Right renal cortex interstitium (tissue), 3 donors: ENCODE data around the gene ATP10A. TPM values are rescaled to one million over a fixed set of nuclear protein-coding genes. Genes with fewer than 3 reads are reported as not detected.

ENCODE experiments used
- DNase-seq, 3 donors: peaks; one replicate each; pipeline ENCODE4 v3.0.0-alpha.2; 2013; ENCODE audit warnings: low read depth in 3 of 3, low spot score in 2 of 3
- polyA plus RNA-seq, 3 donors: library from polyadenylated mRNA; unstranded; fragments of 120-200 nt; gene quantifications; one replicate each; pipeline ENCODE4 v1.2.1, GENCODE V29; 2013; ENCODE audit not compliant: insufficient read length in 3 of 3

The ATP10A gene
- polyA plus RNA-seq, 3 donors = 2.3 to 4.5 (median 2.9) TPM

- no peak for DNase-seq
These were observed 119.4 kb downstream of the ATP10A start for GRCh38 chr15:25743548-25744275.

DNA sequence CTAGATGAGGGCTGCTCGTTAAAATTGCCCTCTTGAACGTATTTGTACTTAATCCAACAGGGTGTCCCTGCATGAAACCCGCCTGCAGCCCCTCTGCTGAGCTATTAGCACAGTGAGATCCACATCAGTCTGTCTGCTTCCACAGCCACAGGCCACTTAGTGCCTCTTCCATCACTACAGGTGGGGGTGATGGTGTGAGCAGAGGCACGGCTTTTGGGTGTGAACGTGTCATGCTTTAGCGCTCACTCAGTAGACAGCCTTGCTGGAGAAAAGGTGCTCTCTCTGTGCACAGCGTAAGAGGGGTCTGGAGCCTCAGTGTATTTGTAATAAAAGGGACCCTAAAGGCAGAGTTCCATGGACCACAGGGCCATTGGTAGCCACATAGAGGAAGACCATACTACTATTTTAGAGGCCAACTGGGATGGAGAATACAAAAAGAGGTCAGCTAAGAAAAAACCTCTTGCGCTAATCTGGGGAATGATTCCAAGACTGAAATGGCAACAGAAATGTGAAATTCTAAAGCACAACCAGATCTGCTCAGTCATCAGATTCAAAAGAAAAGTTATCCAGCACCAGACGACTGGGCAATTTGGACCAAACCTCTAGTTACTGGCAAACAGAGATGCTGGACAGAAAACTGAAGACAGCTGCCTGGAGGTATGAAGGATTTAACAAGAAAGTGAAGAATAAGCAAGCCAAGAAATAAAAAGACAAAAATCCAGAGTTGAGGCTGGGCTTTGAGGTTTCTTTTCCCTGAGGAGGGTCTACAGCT lies 120.2 kb downstream of the ATP10A start:
- no peak for DNase-seq

GRCh38 chr15:25742041-25742730 lies 120.9 kb downstream of the ATP10A start:
- DNase-seq = no peak

- DNase-seq = no peak
These were observed 121.9 kb downstream of the ATP10A start for GRCh38 chr15:25741256-25741580.

GRCh38 chr15:25740383-25741255 lies 122.5 kb downstream of the ATP10A start:
- no peak for DNase-seq

DNA sequence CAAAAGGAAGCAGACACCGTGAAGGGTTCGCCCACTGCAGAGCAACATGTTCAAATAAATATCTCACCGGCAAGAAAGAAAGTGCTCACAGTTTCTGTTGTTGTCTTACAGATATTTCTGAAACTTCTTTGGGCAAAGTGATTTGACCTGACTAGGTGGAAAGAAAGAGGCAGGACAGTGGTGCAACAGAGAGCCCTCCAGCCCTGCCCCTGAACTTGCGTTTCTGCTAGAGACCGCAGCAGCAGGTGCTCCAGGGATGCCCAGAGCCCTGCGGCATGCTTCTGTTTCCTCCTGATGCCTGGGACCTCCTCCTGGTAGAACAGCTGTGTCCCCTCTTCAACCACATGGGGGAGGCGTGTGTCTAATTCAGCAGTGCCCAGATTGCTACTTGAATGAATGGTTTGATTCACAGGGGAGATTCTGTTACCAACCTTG lies 123.4 kb downstream of the ATP10A start:
- peak in 2 of 3 donors; percentile 13 to 23 for DNase-seq

- no peak for DNase-seq
These were observed 124.8 kb downstream of the ATP10A start for GRCh38 chr15:25738171-25738965.

- no peak for DNase-seq
These were observed 125.9 kb downstream of the ATP10A start for GRCh38 chr15:25737218-25737643.

GRCh38 chr15:25736461-25736860 lies 126.7 kb downstream of the ATP10A start:
- DNase-seq = no peak

DNA sequence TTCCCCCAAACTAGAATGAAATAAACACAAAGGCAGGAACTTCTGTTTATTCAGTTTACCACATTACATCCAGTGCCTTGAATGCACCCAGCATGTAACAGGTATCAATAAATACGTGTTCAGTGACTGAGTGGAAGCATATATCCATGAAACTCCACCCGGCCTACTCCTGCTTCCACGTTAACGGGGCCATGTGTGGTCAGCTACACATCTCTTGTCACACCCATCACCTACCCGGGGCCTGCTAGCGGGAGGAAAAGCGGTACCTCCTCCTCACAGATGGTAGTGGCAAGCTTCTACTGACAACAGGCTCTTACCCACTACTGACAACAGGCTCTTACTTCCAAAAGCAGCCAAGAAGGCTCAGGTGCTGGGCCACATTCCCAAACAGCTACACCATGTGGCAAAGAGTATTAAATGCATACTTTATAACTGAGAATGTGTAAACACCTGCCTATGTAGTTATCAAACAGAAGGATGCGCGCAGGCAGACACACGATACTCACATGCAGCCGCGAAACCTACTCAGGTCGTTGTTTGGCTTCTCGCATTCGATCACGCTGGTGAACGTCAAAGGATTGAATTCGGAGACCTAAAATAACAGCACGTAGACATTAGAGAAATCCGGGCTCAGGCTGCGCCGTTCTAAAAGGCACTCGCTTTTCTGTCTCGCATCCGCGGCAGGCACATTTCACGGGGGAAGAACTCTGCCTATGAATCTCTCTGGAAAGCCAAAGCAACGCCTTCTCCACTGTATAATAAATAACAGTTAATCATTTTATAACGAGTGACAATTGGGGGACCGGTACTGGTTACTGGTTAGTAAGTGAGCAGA lies 127.4 kb downstream of the ATP10A start:
- no peak for DNase-seq

DNA sequence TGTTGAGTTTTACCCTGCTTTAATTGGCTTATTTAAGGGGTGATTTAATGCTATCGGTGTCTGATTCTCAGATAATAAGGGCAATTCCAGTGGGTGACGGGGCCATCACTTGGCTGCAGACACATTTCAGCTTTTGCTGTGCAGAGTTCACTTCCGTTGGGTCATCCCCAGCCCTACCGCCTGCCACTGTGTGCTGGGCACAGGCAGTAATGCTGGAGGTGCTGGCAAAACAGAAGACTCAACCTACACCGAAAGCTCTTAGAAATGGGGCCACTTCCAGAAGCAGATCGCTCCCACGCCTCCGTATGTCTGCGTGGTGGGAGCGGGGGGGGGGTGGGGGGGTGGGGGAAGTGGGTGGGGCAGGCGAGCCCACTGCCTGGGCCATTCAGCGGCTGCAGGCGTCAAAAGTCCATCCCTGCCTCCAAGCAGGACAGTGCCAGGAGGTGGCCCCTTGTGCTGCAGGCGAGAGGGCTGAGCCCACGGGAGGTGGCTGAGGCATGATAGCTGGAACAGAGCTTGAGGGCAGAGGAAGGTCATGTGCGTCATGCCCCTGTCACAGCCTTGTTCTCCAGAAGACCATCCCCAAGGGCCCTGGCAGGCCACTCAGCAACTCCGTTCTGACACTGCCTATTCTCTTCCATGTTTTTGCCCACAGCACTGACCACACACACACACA lies 128.3 kb downstream of the ATP10A start:
- DNase-seq = no peak

DNA sequence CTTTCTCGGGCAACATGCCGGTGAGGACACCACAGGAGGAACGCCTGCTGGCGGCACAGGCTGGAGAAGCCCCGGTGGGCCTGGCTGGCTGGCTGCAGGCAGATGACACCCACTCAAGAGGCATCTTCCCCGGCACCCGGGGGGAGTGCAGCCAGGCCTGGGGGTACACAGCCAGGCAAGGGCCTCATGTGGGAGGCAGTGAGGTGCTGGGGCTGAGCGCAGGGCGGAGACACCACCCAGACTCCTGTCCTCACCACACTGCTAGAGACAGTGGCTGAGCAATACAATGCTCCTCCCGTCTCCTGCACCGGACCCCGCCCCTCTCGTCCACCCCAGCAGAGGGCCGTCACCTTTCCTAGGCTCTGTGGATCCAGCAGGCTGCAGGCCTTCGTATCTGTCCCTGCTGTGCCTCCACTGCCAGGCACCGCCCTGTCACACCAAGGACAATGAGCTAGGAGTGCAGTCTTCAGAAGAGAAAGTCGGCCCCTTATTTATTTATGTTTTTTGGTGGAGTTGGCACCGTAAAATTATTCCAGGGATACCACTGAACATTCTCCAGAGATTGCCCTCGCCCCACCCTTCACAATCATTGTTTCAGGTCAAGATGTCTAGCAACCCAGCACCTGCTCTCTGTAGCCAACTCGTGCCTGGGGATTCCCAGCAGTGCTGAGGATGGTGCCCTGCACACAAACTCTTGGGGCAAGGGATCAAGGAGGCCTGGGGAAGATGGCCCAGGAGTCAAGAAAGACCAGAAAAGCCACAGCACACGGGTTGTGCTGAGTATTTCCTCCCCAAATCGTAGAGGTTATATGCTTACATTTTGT lies 129.1 kb downstream of the ATP10A start:
- no peak for DNase-seq

DNA sequence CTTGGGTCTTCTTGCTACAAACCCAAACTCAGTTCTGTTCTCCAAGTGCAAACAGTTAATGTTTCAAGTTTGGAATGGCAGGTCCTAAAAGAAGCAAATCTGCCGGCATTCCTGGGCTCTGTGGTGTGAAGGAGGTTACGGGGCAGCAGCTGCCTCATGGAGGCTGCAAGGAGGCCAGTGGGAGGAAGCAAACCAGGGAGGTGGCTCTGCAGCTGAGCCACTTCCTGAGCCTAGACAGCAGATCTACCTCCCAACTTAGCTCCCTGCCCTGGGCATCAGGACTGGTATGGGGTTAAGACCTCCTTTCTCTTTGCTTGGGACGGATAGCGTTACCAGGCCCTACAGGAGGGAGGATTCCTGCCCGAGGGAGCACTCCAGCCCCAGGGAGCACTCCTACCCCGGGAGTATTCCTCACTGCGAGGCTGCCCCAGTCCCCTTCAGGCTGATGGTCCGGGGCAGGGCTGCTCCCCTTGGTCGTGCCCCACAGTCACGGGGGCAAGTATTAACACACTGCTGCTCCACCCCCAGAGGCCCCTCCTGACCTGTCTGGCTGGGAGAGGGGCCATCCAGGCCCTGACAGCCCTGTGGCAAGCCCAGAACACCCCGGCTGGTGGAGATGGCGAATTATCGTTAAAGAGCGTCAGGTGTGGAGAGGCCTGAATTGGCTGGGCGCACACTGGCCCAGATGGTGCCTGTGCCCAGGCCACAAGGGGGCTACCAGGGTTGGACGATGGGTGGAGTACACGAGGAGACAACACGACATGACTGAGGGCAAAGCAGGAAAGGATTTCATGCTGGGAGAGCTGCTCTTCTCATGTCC lies 129.9 kb downstream of the ATP10A start:
- DNase-seq = no peak

- no peak for DNase-seq
These were observed 130.9 kb downstream of the ATP10A start for GRCh38 chr15:25732191-25732590.

GRCh38 chr15:25731411-25731810 lies 131.7 kb downstream of the ATP10A start:
- no peak for DNase-seq

GRCh38 chr15:25730918-25731317 lies 132.2 kb downstream of the ATP10A start:
- DNase-seq = no peak

- no peak for DNase-seq
These were observed 134.3 kb downstream of the ATP10A start for GRCh38 chr15:25728816-25729215.
